ENCODE data around the gene HLX. TPM values are rescaled to one million over a fixed set of nuclear protein-coding genes. Genes with fewer than 3 reads are reported as not detected.

Gene HLX
- total RNA-seq, 1 donor from 2014 or later, result 0.63 TPM

DNA sequence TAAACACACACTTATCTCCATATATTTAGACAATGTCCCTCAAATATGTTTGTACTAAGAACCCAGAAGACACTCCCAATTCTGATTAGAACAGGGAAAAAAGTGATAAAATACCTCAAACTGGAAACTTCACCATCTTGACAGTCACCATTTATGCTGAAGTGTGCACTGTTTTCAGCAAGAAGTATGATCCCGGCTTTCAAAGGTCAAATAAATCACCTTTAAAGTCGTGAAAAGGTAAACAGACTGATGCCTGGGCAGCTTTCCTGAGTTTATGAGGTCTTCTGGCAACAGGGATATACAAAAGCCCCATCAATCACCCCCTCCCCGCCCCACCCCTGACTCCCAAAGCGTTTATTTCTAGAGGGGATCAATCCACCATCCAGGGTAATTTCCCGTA, 37.9 kb downstream of the HLX start:
- no peak for DNase-seq (ENCODE audit: low read depth)
- H3K4me3 ChIP-seq (ENCODE audit: low read depth, low read length), result no peak overlapping the region
- TF ChIP-seq, protein P1, sequence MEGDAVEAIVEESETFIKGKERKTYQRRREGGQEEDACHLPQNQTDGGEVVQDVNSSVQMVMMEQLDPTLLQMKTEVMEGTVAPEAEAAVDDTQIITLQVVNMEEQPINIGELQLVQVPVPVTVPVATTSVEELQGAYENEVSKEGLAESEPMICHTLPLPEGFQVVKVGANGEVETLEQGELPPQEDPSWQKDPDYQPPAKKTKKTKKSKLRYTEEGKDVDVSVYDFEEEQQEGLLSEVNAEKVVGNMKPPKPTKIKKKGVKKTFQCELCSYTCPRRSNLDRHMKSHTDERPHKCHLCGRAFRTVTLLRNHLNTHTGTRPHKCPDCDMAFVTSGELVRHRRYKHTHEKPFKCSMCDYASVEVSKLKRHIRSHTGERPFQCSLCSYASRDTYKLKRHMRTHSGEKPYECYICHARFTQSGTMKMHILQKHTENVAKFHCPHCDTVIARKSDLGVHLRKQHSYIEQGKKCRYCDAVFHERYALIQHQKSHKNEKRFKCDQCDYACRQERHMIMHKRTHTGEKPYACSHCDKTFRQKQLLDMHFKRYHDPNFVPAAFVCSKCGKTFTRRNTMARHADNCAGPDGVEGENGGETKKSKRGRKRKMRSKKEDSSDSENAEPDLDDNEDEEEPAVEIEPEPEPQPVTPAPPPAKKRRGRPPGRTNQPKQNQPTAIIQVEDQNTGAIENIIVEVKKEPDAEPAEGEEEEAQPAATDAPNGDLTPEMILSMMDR (conservative IDR thresholded peaks at IDR 0.05; ENCODE audit: low read depth, low read length), result no peak

DNA sequence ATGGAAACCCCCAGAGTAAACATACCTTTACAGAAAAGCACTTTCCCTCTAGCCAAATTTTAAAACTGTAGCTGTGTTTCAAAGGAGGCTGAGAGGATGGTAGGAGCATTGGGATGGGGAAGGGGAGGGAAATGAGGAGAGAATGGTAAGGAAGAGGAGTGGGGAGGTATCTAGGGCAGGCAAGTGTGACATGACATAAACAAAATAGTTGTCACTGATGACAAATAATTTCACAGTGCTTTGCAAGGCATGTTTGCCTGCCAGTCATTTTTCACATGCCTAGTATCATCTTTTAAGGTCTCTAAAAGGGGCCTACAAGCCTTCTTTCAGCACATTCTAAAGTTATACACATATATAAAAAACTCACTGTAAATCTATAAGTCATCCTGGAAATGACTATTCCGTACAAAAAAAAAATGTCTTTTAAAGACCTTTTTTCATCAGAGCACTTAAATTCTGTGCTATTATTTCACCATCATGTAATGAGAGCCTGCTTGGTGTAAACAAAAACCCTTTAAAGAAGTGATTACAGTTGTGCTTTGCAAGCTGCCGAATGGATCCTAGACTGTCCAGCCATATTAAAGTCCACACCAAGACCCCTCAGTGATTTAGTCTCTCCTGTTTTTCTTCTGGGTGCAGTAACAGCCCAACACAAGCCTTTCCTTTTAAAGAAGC, 38.4 kb downstream of the HLX start:
- TF ChIP-seq, protein P1 (conservative IDR thresholded peaks at IDR 0.05; ENCODE audit: low read depth, low read length), result no peak
- no peak overlapping the region for H3K4me3 ChIP-seq (ENCODE audit: low read depth, low read length)
- no peak for DNase-seq (ENCODE audit: low read depth)

DNA sequence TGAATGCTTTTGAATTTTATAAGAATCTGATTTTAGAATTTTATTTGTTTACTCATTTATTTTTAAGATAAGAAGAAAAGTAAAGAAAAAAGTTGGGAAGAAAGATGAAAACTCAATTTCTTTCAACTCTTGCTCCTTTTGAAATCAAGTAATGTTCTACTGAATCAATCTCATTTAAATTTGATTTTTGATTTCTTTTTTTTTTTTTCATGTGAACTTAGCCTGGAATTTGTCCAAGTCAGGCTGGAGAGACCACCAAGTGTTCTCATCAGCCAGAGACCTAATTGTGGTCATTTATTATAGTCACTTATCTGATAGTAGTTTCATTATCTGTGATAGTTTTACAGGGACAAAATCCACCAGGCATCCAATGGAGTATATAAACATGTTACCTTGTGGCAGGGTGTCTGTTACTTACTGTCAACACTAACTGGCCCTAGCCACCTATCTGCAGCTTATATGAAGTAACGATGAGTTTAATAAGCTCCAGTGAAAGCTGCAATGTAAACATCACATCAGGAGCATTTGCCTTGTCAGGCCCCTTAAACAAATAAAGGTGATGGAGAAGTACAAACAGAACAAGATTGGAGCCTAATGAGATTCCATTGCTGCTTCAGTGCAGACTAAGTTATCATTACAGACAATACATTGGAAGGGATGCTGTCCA, 39.2 kb downstream of the HLX start:
- TF ChIP-seq, protein P1 (conservative IDR thresholded peaks at IDR 0.05; ENCODE audit: low read depth, low read length), result no peak
- H3K4me3 ChIP-seq (ENCODE audit: low read depth, low read length), result no peak overlapping the region
- DNase-seq (ENCODE audit: low read depth), result no peak

DNA sequence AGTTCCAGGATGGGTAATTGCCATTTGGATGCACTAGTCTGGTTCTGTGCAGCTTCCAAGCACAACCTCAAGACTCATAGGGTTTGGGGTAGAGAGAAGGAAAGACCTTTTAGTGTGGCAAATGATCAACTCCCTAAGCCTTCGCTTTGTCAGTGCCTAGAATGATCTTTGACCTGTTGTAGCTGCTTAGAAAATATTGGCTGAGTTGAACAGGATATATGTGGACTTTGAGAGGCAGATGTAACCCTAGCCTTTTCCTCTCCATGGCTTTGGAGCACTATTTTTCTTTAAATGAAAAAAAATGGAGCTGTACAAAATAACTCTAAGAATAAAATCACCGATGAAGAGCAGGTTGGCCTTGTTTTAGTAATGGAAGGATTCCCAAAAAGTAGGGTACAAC, 41.7 kb downstream of the HLX start:
- no peak for DNase-seq (ENCODE audit: low read depth)
- TF ChIP-seq, protein P1 (conservative IDR thresholded peaks at IDR 0.05; ENCODE audit: low read depth, low read length), result no peak
- H3K4me3 ChIP-seq (ENCODE audit: low read depth, low read length), result no peak overlapping the region

DNA sequence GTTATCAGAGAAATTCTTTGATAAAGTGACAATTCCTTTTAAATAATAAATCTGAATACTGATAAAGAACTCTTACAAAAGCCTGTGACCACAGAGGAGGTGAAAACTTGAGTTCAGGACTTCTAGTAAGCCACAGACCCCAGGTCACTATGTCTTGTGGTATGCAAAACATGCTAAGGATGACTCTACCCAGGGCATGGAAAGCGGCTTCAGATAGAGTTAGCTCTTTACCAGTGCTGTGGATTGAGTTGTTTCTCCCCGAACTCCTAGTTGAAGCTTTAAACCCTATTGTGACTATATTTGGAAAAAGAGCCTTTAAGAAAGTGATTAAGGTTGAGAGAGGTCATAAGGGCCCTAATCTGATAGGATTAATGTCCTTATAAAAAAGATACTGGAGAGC, 42.3 kb downstream of the HLX start:
- no peak for DNase-seq (ENCODE audit: low read depth)
- H3K4me3 ChIP-seq (ENCODE audit: low read depth, low read length), result no peak overlapping the region
- TF ChIP-seq, protein P1 (conservative IDR thresholded peaks at IDR 0.05; ENCODE audit: low read depth, low read length), result no peak

DNA sequence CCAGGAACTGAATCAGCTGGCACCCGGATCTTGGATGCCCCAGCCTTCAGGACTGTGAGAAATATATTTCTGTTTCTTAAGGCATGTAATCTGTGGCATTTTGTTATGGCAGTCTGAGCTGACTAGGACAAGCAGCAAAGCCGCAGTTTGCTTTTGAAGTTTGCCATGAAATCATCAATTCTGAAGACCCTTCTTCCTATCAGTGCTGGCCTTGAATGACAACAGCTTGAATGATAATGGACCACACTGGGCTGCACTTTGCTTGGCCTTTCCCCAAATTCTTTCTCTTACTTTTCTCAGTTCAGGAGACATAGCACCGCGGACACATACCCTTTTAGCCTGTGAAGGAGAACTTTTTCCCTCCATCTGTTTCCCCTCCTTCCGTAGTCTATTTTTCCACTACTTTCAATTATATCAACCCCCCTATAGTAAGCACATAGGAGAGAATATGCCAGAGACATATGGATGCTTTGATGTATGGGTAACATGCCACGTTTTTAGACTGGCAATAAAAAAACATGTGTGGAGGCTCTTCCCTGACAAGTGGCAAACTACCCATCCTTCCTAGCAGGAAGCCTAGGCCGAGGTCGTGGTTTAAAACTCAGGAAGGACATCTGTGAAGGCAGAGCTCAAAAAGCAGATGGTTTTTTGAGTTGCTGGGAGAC, 42.9 kb downstream of the HLX start:
- no peak for DNase-seq (ENCODE audit: low read depth)
- H3K4me3 ChIP-seq (ENCODE audit: low read depth, low read length), result no peak overlapping the region
- TF ChIP-seq, protein P1 (conservative IDR thresholded peaks at IDR 0.05; ENCODE audit: low read depth, low read length), result no peak
